Neural cell (in vitro differentiated cells): ENCODE data around the gene TENT5C. TPM values are rescaled to one million over a fixed set of nuclear protein-coding genes. Genes with fewer than 3 reads are reported as not detected.

ENCODE experiments used
- H2AFZ ChIP-seq: fragments of 200-600, 300-800 bp; sonication (generic), shearing (Covaris generic); 2 replicates; pipeline ENCODE4 v1.6.0; 2014; ENCODE audit warnings: low read depth, mild to moderate bottlenecking, antibody characterized with exemption, low read length, moderate library complexity
- H3F3A ChIP-seq: fragments of 200-600 bp; shearing (Covaris generic); 2 replicates; pipeline ENCODE4 v1.6.1; 2016; ENCODE audit warnings: mild to moderate bottlenecking, moderate library complexity, mixed read lengths, antibody characterized with exemption, low read length; ENCODE audit not compliant: insufficient read depth, poor library complexity, severe bottlenecking
- H3K27ac ChIP-seq: fragments of 200-600, 300-800 bp; sonication (generic), shearing (Covaris generic); 2 replicates; pipeline ENCODE4 v1.5.1; 2014; ENCODE audit warnings: mild to moderate bottlenecking, low read length, moderate library complexity
- H3K27me3 ChIP-seq: fragments of 300-800, 200-600 bp; sonication (generic), shearing (Covaris generic); 2 replicates; pipeline ENCODE4 v1.6.0; 2014; ENCODE audit warnings: mild to moderate bottlenecking, low read depth, low read length, moderate library complexity; ENCODE audit not compliant: insufficient read depth
- H3K36me3 ChIP-seq: fragments of 300-800, 200-600 bp; sonication (generic), shearing (Covaris generic); 2 replicates; pipeline ENCODE4 v1.5.1; 2014; ENCODE audit warnings: mild to moderate bottlenecking, antibody characterized with exemption, low read length, moderate library complexity; ENCODE audit not compliant: insufficient read depth
- H3K4me2 ChIP-seq: fragments of 300-800, 200-600 bp; sonication (generic), shearing (Covaris generic); 2 replicates; pipeline ENCODE4 v1.6.0; 2014; ENCODE audit warnings: mild to moderate bottlenecking, low read length
- H3K4me3 ChIP-seq: fragments of 300-800, 200-600 bp; sonication (generic), shearing (Covaris generic); 2 replicates; pipeline ENCODE4 v1.5.1; 2014; ENCODE audit warnings: mild to moderate bottlenecking, low read length, moderate library complexity
- H3K79me2 ChIP-seq: fragments of 200-600 bp; shearing (Covaris generic); replicated peaks from 2 replicates; pipeline ENCODE4 v1.6.0; 2014; ENCODE audit warnings: mild to moderate bottlenecking, low read length, moderate library complexity; ENCODE audit not compliant: insufficient read depth
- H3K9ac ChIP-seq: fragments of 300-800, 200-600 bp; sonication (generic), shearing (Covaris generic); 2 replicates; pipeline ENCODE4 v1.6.1; 2016; ENCODE audit warnings: mild to moderate bottlenecking, low read length, mixed read lengths
- H3K9me2 ChIP-seq: fragments of 200-600 bp; shearing (Covaris generic); 2 replicates; pipeline ENCODE4 v1.6.1; 2016; ENCODE audit warnings: mild to moderate bottlenecking, low read length, mixed read lengths; ENCODE audit not compliant: insufficient read depth
- H3K9me3 ChIP-seq: fragments of 200-600, 300-800 bp; sonication (generic), shearing (Covaris generic); 2 replicates; pipeline ENCODE4 v1.6.1; 2016; ENCODE audit warnings: mild to moderate bottlenecking, mixed run types, low read length, moderate library complexity, mixed read lengths
- H4K20me1 ChIP-seq: fragments of 200-600 bp; shearing (Covaris generic); 2 replicates; pipeline ENCODE4 v1.6.1; 2016; ENCODE audit warnings: mild to moderate bottlenecking, mixed run types; ENCODE audit not compliant: insufficient read depth
- CTCF ChIP-seq: fragments of 450-650 bp; IDR thresholded peaks from 2 replicates; pipeline ENCODE4 v1.5.1; 2014; ENCODE audit warnings: antibody characterized with exemption, mild to moderate bottlenecking, moderate library complexity; ENCODE audit not compliant: poor library complexity, severe bottlenecking
- EP300 ChIP-seq: fragments of 450-650 bp; conservative IDR thresholded peaks from 2 replicates; pipeline ENCODE4 v1.6.1; 2014; ENCODE audit warnings: antibody characterized with exemption, mild to moderate bottlenecking, moderate library complexity; ENCODE audit not compliant: poor library complexity, severe bottlenecking
- EZH2 ChIP-seq: fragments of 200-600, 300-800 bp; shearing (Covaris generic), sonication (generic); IDR thresholded peaks from 2 replicates; pipeline ENCODE4 v1.6.1; 2014; ENCODE audit warnings: antibody characterized with exemption, low read length, borderline replicate concordance, mild to moderate bottlenecking; ENCODE audit not compliant: insufficient read depth, poor library complexity, severe bottlenecking
- MXI1 ChIP-seq: fragments of 450-650 bp; conservative IDR thresholded peaks from 2 replicates; pipeline ENCODE4 v1.6.1; 2014; ENCODE audit warnings: antibody characterized with exemption, mild to moderate bottlenecking; ENCODE audit not compliant: poor library complexity, severe bottlenecking
- POLR2AphosphoS5 ChIP-seq: IDR thresholded peaks from 2 replicates; pipeline ENCODE4 v1.6.1; 2012
- RAD21 ChIP-seq: fragments of 450-650 bp; conservative IDR thresholded peaks from 2 replicates; pipeline ENCODE4 v1.6.1; 2014; ENCODE audit warnings: antibody characterized with exemption, mild to moderate bottlenecking, moderate library complexity
- REST ChIP-seq: IDR thresholded peaks from 2 replicates; pipeline ENCODE4 v1.6.1; 2012; ENCODE audit warnings: borderline replicate concordance
- SMC3 ChIP-seq: fragments of 450-650 bp; conservative IDR thresholded peaks from 2 replicates; pipeline ENCODE4 v1.6.1; 2014; ENCODE audit warnings: antibody characterized with exemption, mild to moderate bottlenecking, moderate library complexity; ENCODE audit not compliant: poor library complexity
- TAF1 ChIP-seq: IDR thresholded peaks from 2 replicates; pipeline ENCODE4 v1.6.1; 2012; ENCODE audit warnings: low read depth
- polyA plus RNA-seq: library from polyadenylated mRNA; depleted of rRNA; stranded (reverse); fragments of >200 nt; gene quantifications from 2 replicates; pipeline ENCODE4 v1.2.3, GENCODE V29; 2014

The TENT5C gene
- polyA plus RNA-seq, 1 donor from 2014 or later: 0.05 TPM

GRCh38 chr1:117658676-117659075 lies 52.8 kb downstream of the TENT5C start:
- TF ChIP-seq EP300: no peak
- no peak for TF ChIP-seq POLR2AphosphoS5
- TF ChIP-seq TAF1: no peak
- no peak for TF ChIP-seq SMC3
- no peak for TF ChIP-seq EZH2
- no peak for TF ChIP-seq REST
- no peak for TF ChIP-seq CTCF
- no peak for TF ChIP-seq RAD21
- TF ChIP-seq MXI1: no peak
- Histone ChIP-seq H3F3A (no peaks in the 10 kb centered on the region), H3K36me3 (no peaks in the 10 kb centered on the region), H3K27me3 (no peaks in the 10 kb centered on the region), H3K79me2 (no peaks in the 10 kb centered on the region), H3K9me3 (no peaks in the 10 kb centered on the region), H2AFZ (no peak overlapping the region), H3K27ac (no peak overlapping the region), H3K4me2 (no peak overlapping the region), H3K9ac (no peak overlapping the region), H4K20me1 (no peaks in the 10 kb centered on the region), H3K4me3 (no peak overlapping the region), H3K9me2 (no peaks in the 10 kb centered on the region)

- no peaks in the 10 kb centered on the region for H3K27me3 ChIP-seq
- no peak overlapping the region for H3K9ac ChIP-seq
- H3F3A ChIP-seq: no peaks in the 10 kb centered on the region
- H3K9me3 ChIP-seq: no peaks in the 10 kb centered on the region
- H3K4me2 ChIP-seq: no peak overlapping the region
- no peaks in the 10 kb centered on the region for H3K79me2 ChIP-seq
- no peaks in the 10 kb centered on the region for H3K36me3 ChIP-seq
- no peaks in the 10 kb centered on the region for H3K9me2 ChIP-seq
- no peak overlapping the region for H3K4me3 ChIP-seq
- no peak overlapping the region for H2AFZ ChIP-seq
- H3K27ac ChIP-seq: no peak overlapping the region
- TF ChIP-seq CTCF: no peak
- TF ChIP-seq EP300: no peak
- no peak for TF ChIP-seq TAF1
- TF ChIP-seq MXI1: no peak
- no peak for TF ChIP-seq POLR2AphosphoS5
- TF ChIP-seq EZH2: no peak
- H4K20me1 ChIP-seq: no peaks in the 10 kb centered on the region
These were observed 53.9 kb downstream of the TENT5C start for GRCh38 chr1:117659550-117660270.
